HepG2 (cell line): ENCODE data around the gene XXYLT1. TPM values are rescaled to one million over a fixed set of nuclear protein-coding genes. Genes with fewer than 3 reads are reported as not detected.

Source experiments
- ARID5B ChIP-seq: IDR thresholded peaks from 2 replicates; pipeline ENCODE4 v1.4.0; 2020; ENCODE audit warnings: mild to moderate bottlenecking, missing genetic modification reagents
- NONO ChIP-seq, 2 experiments: fragments of 450-650 bp in 1 of 2; sonication (generic) in 1 of 2; formaldehyde crosslinking in 1 of 2; IDR thresholded peaks in 1 of 2; conservative IDR thresholded peaks in 1 of 2; 2 replicates each; pipeline versions ENCODE4 v1.6.1 to v1.8.0; 2017 to 2022; ENCODE audit warnings: mild to moderate bottlenecking in 1 of 2, missing genetic modification reagents in 1 of 2, moderate library complexity in 1 of 2
- NR1H2 ChIP-seq: sonication (generic); formaldehyde crosslinking; IDR thresholded peaks from 2 replicates; pipeline ENCODE4 v1.8.1; 2022; ENCODE audit warnings: low read depth, missing genetic modification reagents, borderline replicate concordance
- PRDM15 ChIP-seq: sonication (generic); formaldehyde crosslinking; IDR thresholded peaks from 2 replicates; pipeline ENCODE4 v1.4.0; 2020; ENCODE audit warnings: missing genetic modification reagents
- PTBP1 ChIP-seq: fragments of 200-400 bp; formaldehyde crosslinking; IDR thresholded peaks from 2 replicates; pipeline ENCODE4 v1.6.1; 2018; ENCODE audit warnings: low read length, low read depth; ENCODE audit not compliant: poor library complexity, severe bottlenecking
- SRSF1 ChIP-seq: fragments of 200-400 bp; formaldehyde crosslinking; optimal IDR thresholded peaks from 2 replicates; pipeline ENCODE3; 2017; ENCODE audit warnings: mild to moderate bottlenecking, low read depth, low read length, moderate library complexity
- SRY ChIP-seq: sonication (generic); formaldehyde crosslinking; IDR thresholded peaks from 2 replicates; pipeline ENCODE4 v1.8.0; 2022; ENCODE audit warnings: mild to moderate bottlenecking, missing genetic modification reagents
- TP53 ChIP-seq: sonication (generic); formaldehyde crosslinking; conservative IDR thresholded peaks from 2 replicates; pipeline ENCODE4 v1.4.0; 2020; ENCODE audit warnings: missing genetic modification reagents
- ZBTB1 ChIP-seq: sonication (generic); formaldehyde crosslinking; IDR thresholded peaks from 2 replicates; pipeline ENCODE4 v1.4.0; 2020; ENCODE audit warnings: missing genetic modification reagents, borderline replicate concordance
- ZBTB34 ChIP-seq: sonication (generic); formaldehyde crosslinking; IDR thresholded peaks from 2 replicates; pipeline ENCODE4 v1.8.0; 2022; ENCODE audit warnings: mild to moderate bottlenecking, missing genetic modification reagents
- ZNF225 ChIP-seq: sonication (generic); formaldehyde crosslinking; IDR thresholded peaks from 2 replicates; pipeline ENCODE4 v1.4.0; 2020; ENCODE audit warnings: mild to moderate bottlenecking, missing genetic modification reagents
- ZNF549 ChIP-seq: sonication (generic); formaldehyde crosslinking; IDR thresholded peaks from 2 replicates; pipeline ENCODE4 v1.5.0; 2020; ENCODE audit warnings: missing genetic modification reagents
- polyA plus RNA-seq, 8 experiments: library from polyadenylated mRNA; depleted of rRNA in 3 of 8; stranded (reverse) in 7 of 8; unstranded in 1 of 8; fragments of >200 nt; fragmentation: Illumina TruSeq in 4 of 8; extraction: Trizol in 4 of 8; gene quantifications; 2 replicates each; pipeline versions ENCODE4 v1.2.1 to v1.2.3, GENCODE V29; 2011 to 2016; ENCODE audit warnings: low read depth in 4 of 8, missing spikeins in 1 of 8, mixed read lengths in 1 of 8; ENCODE audit not compliant: insufficient read depth in 1 of 8
- total RNA-seq, 5 experiments: library from RNA; depleted of rRNA; stranded (reverse); fragments of >200 nt; fragmentation: Illumina TruSeq; extraction: Trizol; gene quantifications; 2 replicates each; pipeline ENCODE4 v1.2.3, GENCODE V29; 2016; ENCODE audit warnings: low read depth in 1 of 5
- TF ChIP-seq, protein P1 (sequence below): sonication (generic); formaldehyde crosslinking; IDR thresholded peaks from 2 replicates; pipeline ENCODE4 v1.4.0; 2020; ENCODE audit warnings: missing genetic modification reagents, borderline replicate concordance

The XXYLT1 gene
- total and polyA plus RNA-seq, 2 of the 13 experiments (the other 11 are each of a cell fraction or from before 2014, with no cell fraction given): 17.7 to 19.0 TPM

GRCh38 chr3:195160257-195160898, 110.6 kb downstream of the XXYLT1 start (continued):
- TF ChIP-seq, protein P1, sequence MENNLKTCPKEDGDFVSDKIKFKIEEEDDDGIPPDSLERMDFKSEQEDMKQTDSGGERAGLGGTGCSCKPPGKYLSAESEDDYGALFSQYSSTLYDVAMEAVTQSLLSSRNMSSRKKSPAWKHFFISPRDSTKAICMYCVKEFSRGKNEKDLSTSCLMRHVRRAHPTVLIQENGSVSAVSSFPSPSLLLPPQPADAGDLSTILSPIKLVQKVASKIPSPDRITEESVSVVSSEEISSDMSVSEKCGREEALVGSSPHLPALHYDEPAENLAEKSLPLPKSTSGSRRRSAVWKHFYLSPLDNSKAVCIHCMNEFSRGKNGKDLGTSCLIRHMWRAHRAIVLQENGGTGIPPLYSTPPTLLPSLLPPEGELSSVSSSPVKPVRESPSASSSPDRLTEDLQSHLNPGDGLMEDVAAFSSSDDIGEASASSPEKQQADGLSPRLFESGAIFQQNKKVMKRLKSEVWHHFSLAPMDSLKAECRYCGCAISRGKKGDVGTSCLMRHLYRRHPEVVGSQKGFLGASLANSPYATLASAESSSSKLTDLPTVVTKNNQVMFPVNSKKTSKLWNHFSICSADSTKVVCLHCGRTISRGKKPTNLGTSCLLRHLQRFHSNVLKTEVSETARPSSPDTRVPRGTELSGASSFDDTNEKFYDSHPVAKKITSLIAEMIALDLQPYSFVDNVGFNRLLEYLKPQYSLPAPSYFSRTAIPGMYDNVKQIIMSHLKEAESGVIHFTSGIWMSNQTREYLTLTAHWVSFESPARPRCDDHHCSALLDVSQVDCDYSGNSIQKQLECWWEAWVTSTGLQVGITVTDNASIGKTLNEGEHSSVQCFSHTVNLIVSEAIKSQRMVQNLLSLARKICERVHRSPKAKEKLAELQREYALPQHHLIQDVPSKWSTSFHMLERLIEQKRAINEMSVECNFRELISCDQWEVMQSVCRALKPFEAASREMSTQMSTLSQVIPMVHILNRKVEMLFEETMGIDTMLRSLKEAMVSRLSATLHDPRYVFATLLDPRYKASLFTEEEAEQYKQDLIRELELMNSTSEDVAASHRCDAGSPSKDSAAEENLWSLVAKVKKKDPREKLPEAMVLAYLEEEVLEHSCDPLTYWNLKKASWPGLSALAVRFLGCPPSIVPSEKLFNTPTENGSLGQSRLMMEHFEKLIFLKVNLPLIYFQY (CRISPR knock-in tag): no peak
- TF ChIP-seq ZNF549 (CRISPR knock-in tag) (no peak), ZNF225 (CRISPR knock-in tag) (peak; percentile 74; the same call in 1 of the 2 replicates), NR1H2 (CRISPR knock-in tag) (no peak), PTBP1 (no peak), ZBTB1 (no peak), NONO (IDR thresholded peaks at IDR 0.05) (no peak), NONO (CRISPR knock-in tag; conservative IDR thresholded peaks at IDR 0.05) (no peak), SRSF1 (no peak), PRDM15 (CRISPR knock-in tag) (no peak), SRY (CRISPR knock-in tag) (no peak; the same call in 1 of the 2 replicates), TP53 (CRISPR knock-in tag) (no peak), ZBTB34 (0 out of 2 replicates have a peak, but pooled peaks have one; percentile 44), ARID5B (CRISPR knock-in tag) (peak; percentile 82)
